ENCODE measurements around the gene FHL2.

The FHL2 gene, protein sequence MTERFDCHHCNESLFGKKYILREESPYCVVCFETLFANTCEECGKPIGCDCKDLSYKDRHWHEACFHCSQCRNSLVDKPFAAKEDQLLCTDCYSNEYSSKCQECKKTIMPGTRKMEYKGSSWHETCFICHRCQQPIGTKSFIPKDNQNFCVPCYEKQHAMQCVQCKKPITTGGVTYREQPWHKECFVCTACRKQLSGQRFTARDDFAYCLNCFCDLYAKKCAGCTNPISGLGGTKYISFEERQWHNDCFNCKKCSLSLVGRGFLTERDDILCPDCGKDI

DNA sequence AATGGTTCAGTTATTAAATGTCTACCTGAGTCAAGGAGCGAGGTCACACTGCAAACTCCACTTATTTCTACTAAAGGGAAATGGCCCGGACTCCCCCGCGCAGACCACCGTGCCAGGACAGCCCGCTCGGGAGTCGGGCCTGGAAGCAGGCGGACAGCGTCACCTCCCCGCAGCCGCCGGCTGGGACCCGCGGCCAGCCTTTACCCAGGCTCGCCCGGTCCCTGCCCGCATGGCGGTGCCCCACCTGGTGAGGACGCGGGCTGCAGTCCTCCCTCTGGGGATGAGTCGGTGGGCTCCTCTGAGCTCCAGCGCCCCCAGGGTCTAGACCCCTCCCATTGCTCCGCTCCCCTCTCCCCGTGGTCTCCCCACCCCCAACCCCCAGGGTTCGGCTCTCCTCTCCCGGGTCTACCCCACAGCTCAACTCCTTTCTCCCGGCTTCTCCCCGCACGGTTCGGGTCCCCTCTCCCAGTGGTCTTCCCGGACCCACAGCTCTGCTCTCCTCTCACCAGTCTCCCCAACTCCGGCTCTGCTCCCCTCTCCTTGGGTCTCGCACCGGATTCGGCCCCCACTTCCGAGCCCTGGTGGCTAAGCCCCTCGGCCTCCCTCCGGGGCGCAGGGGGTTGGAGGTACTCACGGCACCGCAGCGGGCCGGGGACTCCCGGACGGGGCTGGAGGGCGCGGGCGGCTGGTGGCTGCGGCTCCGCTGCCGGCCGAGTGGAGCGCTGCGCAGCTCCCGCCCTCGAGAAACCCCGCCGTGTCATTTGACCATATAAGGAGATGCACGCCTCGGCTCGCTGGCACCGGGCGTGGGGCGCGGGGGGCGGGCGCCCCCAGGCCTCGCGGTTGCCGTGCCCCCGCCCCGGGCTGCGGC is at the start of gene FHL2:
Gene FHL2 (minus strand): TSS at position 716 of the 871 bp plus-strand sequence. CDS start 12,535 bp downstream, outside the sequence.
- peak in 32 of 58 donors; percentile 3 to 78 (median 24) for DNase-seq

DNA sequence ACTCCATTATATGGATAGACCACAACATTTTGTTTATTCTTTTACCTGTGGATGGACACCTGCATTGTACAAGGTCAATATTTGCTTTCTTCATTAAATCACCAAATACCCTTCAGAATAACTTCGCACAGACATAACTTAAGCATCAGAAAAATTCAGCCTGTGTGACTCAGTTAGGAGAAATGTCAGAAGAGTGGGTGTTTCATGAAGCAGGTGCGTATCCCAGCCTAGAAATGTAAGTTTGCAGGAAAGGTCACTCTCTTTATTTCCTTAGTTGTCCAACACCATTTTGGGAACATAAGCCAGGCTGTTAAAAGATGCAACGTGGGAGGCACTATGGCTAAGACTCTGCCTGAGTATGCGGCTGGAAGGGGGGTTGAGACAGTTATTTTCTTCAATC is 48.6 kb upstream of the FHL2 start:
- no peak for DNase-seq

DNA sequence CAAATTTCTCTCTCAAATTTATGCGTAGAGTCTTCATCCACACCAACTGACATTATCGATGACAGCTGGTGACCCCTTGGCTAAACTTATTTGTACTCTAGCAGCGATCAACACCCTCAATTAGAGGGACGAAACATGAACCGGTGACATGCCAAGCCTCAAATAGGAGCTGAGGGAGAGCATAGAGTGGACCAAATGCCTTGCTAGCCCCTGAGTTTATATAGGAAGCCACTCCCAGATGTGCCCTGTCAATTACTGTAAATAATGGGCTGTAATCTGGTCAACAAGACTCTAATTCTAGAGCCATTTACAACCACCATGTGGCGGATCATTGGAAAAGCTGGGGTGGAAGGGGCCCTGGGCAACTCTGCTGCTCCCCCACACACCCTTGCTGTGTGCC is 47.6 kb upstream of the FHL2 start:
- DNase-seq = no peak

DNA sequence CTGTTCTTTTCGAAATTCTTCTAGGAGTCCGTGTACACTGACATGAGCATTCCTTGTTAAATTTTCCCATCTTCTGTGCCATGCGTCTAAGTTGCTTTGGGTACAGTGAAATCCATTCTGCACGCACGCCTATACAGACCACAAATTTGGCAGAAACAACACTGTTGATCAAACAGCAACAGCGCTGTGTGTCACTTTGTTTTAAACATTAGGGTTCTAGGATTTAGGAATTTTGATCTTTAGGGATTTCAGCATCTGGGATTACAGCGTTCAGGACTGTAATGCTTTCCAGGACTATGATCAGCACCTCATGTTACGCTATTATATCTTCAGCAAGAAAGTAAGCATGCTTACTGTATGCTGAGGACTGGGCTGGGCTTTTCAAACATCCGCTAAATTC is 47.1 kb upstream of the FHL2 start:
- no peak for DNase-seq

DNA sequence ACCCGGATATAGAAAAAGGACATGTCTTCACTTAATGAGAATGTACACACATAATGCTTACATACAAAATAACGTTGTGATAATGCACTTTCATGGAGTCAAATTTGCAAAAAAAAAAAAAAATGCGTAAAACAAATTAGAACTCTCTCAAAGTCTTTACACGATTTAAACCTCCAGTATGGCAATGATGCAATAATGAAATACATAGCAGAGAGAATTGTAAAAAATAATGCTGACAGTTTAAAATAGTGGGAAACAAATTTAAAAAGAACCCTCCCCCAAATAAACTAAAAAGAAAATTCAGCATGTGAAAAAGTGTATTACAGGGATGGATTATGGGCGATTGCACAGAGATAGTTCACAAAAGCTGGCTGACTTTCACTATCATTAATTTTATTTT is 46.6 kb upstream of the FHL2 start:
- DNase-seq = no peak

DNA sequence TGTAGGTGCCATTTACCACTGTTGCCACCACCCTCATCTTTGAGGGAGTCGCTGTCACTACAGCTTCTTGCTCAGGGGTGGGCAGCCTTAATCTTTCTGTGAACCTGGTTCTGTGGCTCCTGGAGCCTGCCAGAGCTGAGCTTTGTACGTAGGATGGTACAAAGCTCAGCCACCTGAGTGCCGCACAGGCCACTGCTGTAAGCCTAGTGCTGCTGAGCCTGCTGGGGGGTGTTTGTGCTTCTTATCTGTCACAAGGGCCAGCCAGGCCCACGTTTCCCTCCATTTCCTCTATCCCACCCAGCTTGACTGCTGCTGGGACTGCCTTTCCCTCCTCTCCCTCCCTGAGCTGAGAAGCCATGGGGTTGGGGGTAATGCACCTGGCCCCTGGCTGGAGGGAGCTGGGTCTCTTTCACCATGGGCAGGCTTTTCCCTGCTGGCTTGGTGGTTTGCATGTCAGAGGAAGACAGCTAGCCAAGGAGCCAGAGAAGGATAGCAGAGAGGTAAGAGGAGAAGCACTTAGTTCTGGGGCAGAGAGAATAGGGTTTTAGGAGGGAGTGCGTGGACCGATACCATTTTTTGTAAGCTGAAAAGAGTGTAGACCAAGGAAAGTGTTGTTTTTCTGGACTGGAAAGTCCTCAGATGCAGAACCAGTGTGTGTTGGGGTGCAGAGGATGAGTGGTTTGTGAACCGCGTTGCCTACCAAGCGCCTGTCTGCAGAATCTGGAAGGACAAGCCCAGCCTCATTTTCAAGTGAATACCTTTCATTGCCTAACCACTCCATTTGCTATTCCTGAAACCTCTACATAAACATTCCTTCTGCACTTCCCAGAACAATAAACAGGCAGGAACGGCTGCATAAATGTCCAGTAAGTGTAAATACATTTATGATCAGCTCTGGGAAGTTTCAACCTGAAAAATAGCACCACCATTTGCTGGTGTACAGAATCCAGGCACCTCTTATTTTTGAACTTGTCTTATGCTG is 45.1 kb upstream of the FHL2 start:
- no peak for DNase-seq

DNA sequence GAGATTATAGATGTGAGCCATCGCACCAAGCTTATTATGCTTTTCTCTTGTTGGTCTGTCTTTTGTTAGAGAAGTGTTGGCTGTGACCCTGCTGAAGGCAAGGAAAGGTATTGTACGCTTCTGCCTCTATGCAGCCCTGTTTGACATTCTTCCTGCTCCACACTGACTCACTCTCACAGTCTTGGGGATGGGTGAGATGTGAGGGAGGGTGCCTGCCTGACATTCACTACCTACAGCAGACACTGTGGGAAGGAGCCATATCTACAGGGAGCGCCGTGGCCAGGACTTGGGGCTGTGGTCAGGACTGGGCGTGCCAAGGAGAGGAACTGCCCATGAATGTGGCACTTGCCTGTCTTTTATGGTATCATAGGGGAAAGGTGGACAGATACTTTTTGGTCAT is 43.9 kb upstream of the FHL2 start:
- DNase-seq = no peak

DNA sequence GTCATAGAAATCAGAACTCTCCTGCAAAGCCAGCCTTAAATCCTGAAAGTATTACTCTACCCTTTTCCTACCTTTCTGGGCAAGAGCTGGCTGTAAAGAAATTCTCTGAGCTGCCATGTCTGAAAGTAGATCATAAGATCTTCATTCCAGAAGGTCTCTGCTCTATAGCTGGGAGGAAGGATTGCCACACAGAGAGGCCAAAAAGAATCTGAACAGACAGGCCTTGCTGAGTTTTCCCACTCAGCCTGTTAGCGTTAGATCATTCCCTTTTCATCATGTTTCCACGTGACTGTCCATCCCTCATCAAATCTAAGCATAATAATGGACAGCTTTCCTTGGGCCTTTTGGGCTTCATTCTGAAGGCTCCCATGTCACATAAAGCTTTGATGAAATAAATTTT is 43.2 kb upstream of the FHL2 start:
- DNase-seq = no peak

DNA sequence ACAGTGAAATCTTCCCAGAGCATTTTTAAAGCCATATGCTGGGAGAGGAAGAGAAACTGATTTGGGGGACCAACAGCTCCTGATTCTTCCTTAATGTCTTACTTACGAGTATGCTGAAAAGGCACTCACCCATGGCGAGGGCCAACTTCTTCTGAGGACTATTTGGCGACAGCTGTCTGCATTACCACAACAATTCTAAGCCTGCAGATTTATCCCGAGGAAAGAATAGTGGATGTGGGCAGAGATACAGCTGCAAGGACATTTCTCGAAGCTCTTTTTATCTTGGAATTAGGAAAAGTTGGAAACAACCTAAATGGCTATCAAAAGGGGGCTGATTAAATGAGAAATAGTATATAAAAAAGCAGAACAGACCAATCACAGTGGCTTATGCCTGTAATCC is 40.3 kb upstream of the FHL2 start:
- no peak for DNase-seq

DNA sequence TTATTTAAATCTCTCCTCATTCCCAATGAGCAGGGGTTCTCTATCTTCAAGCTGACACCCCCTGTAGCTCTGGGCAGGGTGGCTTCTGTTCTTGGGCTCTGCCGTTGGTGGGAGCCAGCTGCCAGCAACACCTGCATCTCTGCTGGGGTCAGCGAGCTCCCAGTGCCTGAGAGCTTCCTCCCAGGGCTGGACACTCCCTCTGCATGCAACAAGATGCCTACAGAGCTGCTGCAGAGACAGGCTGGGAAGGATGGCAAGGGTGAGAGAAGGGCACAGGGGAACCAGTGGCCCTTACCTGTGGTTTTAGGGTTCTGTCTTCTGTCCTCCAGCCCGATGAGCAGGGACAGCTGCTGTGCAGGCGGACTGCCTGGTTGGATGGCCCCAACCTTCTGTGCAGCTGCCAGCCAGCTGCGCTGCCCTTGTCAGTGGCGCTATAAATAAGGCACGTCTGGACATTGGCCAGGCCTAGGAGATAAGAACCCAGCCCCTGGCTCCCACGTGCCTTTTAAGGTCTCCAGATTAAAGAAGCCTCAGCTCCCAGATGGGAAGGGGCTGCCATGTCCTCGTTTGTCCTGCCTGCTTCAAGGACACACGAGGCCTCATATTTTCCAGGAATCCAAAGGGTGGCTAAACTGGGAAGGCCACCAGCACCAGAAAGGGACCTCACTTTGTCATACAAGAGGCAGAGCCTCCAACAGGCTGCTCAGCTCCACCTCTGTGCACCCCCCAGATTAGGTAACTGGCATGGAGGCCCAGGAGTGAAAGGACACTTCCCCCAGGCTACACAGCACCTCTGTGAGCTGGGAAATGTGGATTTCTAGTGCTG is 39.5 kb upstream of the FHL2 start:
- DNase-seq = no peak

DNA sequence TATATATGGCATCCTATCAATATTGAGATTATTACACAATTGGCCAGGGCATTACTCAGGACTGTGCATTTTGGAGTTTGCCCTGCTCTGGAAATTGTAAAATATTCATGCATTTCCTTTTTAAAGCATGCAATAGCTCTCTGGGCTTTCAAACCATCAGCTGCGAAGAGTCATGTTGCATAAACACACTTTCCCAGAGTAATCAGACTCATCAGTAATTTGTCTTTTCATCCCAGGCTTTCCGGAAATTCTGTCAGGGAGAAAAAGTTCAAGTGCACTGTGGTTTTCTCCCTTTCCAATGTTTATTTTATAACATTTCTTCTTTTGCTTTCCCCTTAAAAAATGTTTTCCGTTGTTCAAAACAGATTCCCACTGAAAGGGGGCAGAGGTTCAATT is 38.9 kb upstream of the FHL2 start:
- no peak for DNase-seq

DNA sequence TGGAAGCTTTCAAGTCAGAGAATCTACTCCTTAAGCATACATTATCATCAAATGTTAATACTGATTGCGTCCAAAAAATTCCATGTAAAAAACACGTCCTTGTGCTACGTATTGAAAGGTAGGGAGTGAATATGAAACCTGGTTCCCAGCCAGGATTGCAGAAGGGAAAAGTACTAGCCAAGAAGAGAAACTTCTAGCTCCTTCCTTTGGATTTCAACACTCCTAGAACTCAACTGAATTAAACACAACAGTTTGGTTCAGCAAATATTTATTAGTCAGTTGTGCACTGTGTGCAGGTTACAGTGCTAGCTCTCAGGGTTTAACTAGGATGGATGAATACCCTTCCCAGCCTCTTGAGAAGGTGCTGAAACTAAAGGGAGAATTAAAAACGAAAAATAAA is 33.9 kb upstream of the FHL2 start:
- DNase-seq = no peak

DNA sequence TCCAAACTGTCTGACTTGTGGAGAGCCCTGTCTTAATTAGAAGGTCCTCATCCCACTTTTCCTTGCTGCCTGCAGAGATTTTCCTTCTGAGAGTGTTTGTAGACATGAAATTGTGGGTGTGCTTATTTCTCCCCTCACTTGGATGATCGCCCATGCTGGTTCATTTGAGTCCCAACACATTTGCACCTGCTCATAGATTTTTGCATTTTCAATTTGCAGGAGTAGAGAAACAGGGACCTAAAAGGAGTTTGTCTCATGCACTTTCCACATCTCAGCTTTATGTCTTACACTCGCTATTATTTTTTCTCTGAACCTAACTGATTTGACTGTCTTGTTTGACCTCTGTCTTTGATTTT is 33.2 kb upstream of the FHL2 start:
- DNase-seq = no peak

DNA sequence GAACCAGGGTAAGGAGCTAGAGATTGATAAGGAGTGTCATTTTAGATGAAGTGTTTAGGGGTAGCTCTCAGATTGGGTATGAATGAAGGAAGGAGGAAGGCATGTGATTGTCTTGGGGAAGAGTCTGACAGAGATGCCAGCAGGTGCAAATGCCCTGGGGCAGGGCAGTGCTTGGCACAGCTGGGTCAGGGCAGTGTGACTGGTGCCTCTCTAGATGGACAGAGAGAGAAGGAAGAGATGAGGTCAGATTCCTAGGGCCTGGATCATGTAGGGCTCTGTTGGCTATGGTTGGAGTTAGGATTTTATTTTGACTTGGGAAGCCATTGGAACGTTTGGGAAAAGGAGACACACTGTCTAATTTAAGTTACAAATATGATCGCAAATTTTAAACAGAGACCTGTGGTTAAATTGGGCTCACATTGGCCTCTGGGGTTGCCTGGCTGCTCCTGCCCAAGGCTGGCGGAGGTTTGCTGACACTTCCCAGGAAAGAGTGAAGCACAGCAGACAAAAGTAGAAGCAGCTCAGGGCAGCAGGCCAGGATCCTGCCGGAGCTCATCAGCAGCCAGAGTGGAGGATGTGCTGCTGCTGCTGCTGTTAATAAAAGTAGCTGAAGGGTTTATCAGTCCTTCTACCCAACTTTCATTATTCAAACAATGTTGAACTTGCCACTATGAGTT is 32.7 kb upstream of the FHL2 start:
- DNase-seq = peak in 27 of 58 donors; percentile 3 to 45 (median 20)

DNA sequence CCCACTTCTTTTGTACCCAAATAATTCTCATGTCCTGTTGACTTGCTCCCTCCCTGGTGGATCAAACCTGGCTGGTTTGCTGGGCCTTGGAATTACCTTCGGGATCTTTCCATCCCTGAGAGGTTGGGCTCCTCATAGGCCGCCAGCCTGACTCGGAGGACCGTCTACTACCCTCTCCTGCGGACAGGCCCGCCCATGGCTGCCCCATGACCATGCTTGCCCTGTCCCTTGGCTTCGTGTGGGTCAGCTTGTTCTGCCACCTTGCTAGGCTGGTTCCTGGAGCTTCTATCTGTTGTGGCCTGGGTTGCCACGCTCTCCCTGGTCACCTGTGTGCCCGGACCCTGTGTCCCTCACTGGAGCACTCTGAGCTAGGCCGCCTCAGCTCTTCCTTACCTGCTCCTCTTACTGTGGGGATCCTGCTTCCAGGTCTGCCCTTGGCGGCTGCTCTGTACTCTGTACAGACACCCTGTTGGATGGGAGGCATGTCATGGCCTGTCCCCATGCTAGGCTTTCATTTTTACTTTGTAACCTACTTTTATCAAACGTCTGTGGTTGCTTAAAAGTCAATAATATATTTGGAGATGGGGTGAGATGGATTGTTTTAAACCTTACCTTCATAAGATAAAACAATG is 29.7 kb upstream of the FHL2 start:
- DNase-seq = no peak

DNA sequence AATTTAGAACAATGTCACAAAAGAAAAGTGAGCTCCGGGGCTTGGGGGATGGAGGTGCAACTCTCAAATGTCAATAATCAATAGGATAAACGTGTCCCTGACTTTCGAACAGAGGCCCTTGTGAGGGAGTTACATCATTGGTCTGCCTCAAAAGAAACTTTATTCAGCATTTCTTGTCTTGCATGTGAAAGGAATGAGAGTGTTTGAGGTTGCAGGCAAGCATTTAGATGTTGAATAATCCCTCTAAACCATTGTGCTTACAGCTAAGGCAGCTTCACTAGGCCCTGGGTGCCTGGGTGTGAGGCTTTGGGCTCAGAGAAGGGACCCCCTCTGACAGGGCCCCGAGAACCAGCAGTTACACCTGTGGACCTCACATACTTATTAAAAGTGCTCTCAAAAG is 28.6 kb upstream of the FHL2 start:
- DNase-seq = no peak

DNA sequence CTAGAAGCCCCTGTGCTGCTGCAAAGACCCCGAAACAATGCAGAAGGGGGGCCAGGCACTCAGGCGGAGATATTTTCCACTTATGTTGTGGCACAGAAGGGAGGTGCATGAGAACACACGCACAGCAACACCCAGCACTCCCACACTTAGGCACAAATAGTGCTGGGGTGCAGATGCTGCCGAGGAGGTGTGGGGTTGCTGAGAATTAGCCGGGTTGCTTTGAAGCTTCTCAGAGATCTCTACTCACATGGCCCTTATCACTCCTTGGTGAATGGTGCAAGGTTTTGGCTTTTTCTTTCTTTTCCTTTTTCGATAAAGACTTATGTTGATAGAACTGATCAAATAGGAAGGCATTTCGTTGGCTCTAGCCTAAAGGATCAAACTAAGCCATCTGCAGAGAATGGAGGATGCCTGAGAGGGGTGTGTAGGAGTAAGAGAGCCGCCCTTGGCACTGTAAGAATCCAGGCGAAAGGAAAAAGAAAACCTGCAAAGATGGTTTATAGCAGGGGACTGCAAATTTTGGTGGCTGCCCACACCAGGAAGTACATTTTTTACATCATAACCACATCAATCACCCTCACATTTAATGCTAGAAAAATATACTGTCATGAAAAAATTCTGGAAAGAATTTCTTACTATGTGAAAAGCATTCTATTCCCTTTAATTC is 27.9 kb upstream of the FHL2 start:
- DNase-seq = peak in 29 of 58 donors; percentile 2 to 69 (median 29)

DNA sequence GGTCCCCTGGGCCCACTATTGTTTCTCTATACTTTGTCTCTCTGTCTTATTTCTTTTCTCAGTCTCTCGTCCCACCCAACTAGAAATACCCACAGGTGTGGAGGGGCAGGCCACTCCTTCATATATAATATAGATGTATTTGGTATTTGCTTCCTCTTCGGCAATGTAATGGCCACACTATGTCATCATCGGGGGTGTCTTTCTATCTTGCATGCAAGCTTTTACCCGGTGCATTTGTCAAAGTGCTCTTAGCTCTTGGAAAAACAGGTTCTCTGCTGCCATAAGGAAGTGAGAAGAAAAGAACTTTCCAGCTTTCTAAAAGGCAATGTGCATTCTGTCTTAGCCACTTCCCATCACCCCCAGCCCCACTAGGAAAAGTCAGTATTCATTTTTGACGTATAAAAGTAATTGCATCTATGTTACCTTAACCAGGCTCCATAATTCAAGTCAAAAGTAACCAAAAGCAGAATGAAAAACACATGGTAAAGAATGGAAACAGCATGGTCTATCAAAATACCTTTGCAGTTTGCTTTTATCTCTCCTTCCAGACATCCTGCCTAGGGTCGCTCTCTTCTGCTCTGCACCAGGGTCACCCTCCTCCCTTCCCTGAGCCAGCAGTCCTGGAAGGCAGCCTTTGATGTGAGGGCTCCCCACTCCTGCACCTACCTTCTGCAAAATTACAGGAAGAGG is 27.2 kb upstream of the FHL2 start:
- DNase-seq = no peak

Measured in anterior cingulate cortex (tissue), 58 donors.